H1 (cell line): ENCODE data around the gene STAC2. TPM values are rescaled to one million over a fixed set of nuclear protein-coding genes. Genes with fewer than 3 reads are reported as not detected.

Experiments used
- CTCF ChIA-PET: fragments of 300-600 bp; sonication (Branson Sonifier 250); formaldehyde crosslinking; loops from one replicate; lab custom pipeline; 2021; ENCODE audit not compliant: partially characterized antibody; lab: Charles Lee
- POLR2A ChIA-PET: fragments of 300-600 bp; sonication (Branson Sonifier 250); formaldehyde crosslinking; loops from one replicate; lab custom pipeline; 2021; ENCODE audit warnings: inconsistent platforms; ENCODE audit not compliant: partially characterized antibody; lab: Charles Lee
- DNase-seq, 2 experiments: peaks; one replicate each; pipeline versions ENCODE4 v3.0.0 to v3.0.0-alpha.2; 2010 to 2022; ENCODE audit warnings: low spot score in 2 of 2, low read depth in 1 of 2, mixed read lengths in 1 of 2
- FAIRE-seq: peaks from 2 replicates; lab custom pipeline; 2011; peaks lifted over from hg19 to GRCh38; lab: Jason Lieb, UNC
- H2AFZ ChIP-seq: 2 replicates; pipeline ENCODE4 v1.8.1; 2012; ENCODE audit warnings: low read length, inconsistent platforms
- H2AK5ac ChIP-seq: 2 replicates; pipeline ENCODE4 v1.6.1; 2013; ENCODE audit warnings: low read depth, low read length
- H2BK120ac ChIP-seq: replicated peaks from 2 replicates; pipeline ENCODE3; 2013; ENCODE audit warnings: low read depth, low read length, inconsistent platforms
- H2BK12ac ChIP-seq: 2 replicates; pipeline ENCODE4 v1.6.1; 2013; ENCODE audit warnings: low read depth, low read length
- H2BK15ac ChIP-seq: 2 replicates; pipeline ENCODE4 v1.6.1; 2013; ENCODE audit warnings: low read length
- H2BK20ac ChIP-seq: 2 replicates; pipeline ENCODE4 v1.6.1; 2013; ENCODE audit warnings: low read length
- H2BK5ac ChIP-seq: 2 replicates; pipeline ENCODE4 v1.6.1; 2013; ENCODE audit warnings: low read depth, low read length
- H3K14ac ChIP-seq: 2 replicates; pipeline ENCODE4 v1.6.1; 2013; ENCODE audit warnings: inconsistent platforms; ENCODE audit not compliant: insufficient read length
- H3K18ac ChIP-seq: 2 replicates; pipeline ENCODE4 v1.6.1; 2013; ENCODE audit warnings: low read length; ENCODE audit errors: extremely low read depth
- H3K23ac ChIP-seq: 2 replicates; pipeline ENCODE4 v1.6.1; 2013; ENCODE audit warnings: inconsistent platforms; ENCODE audit not compliant: insufficient read length
- H3K23me2 ChIP-seq: 2 replicates; pipeline ENCODE4 v1.6.1; 2013; ENCODE audit warnings: low read depth, low read length
- H3K27ac ChIP-seq: 2 replicates; pipeline ENCODE4 v1.6.1; 2011; ENCODE audit warnings: low read depth, low read length, inconsistent platforms
- H3K27me3 ChIP-seq, 4 experiments: replicated peaks in 1 of 4; 1 replicate in 1 of 4; 2 replicates in 3 of 4; pipeline versions ENCODE4 v1.6.1 to v1.8.1; 2011 to 2013; ENCODE audit warnings: low read length in 3 of 4, mild to moderate bottlenecking in 3 of 4, inconsistent platforms in 2 of 4, mixed read lengths in 2 of 4, moderate library complexity in 1 of 4; ENCODE audit not compliant: control insufficient read depth in 3 of 4, insufficient read depth in 3 of 4; ENCODE audit errors: extremely low read depth in 1 of 4
- H3K36me3 ChIP-seq, 4 experiments: 2 replicates each; pipeline versions ENCODE4 v1.6.1 to v1.8.1; 2011 to 2013; ENCODE audit warnings: mild to moderate bottlenecking in 4 of 4, low read length in 3 of 4, moderate library complexity in 2 of 4, control low read depth in 1 of 4, inconsistent platforms in 1 of 4; ENCODE audit not compliant: insufficient read depth in 4 of 4, control insufficient read depth in 2 of 4
- H3K4ac ChIP-seq: replicated peaks from 2 replicates; pipeline ENCODE3; 2013; ENCODE audit warnings: low read length, low read depth, mixed read lengths, inconsistent platforms; ENCODE audit not compliant: insufficient read length
- H3K4me1 ChIP-seq, 4 experiments: replicated peaks in 1 of 4; 1 replicate in 1 of 4; 2 replicates in 3 of 4; pipeline versions ENCODE4 v1.6.1 to v1.8.1; 2011 to 2013; ENCODE audit warnings: low read length in 3 of 4, inconsistent platforms in 2 of 4, mixed read lengths in 1 of 4; ENCODE audit not compliant: insufficient read depth in 4 of 4, control insufficient read depth in 3 of 4
- H3K4me2 ChIP-seq, 2 experiments: 2 replicates each; pipeline versions ENCODE4 v1.6.1 to v1.8.1; 2011 to 2013; ENCODE audit warnings: low read depth in 2 of 2, low read length in 2 of 2, control low read depth in 1 of 2, inconsistent platforms in 1 of 2, mild to moderate bottlenecking in 1 of 2; ENCODE audit not compliant: insufficient read depth in 1 of 2
- H3K4me3 ChIP-seq, 4 experiments: fragments of 200-600, 300-600 bp in 1 of 4; sonication (generic), shearing (Covaris generic), sonication (Bioruptor Twin) in 1 of 4; 2 replicates each; pipeline versions ENCODE4 v1.5.1 to v1.8.1; 2011 to 2016; ENCODE audit warnings: low read length in 4 of 4, low read depth in 3 of 4, control low read depth in 2 of 4, inconsistent platforms in 2 of 4, mild to moderate bottlenecking in 2 of 4, mixed read lengths in 1 of 4, moderate library complexity in 1 of 4; ENCODE audit not compliant: insufficient read depth in 2 of 4; ENCODE audit errors: extremely low read depth in 1 of 4
- H3K56ac ChIP-seq: replicated peaks from 2 replicates; pipeline ENCODE3; 2013; ENCODE audit warnings: low read depth, mild to moderate bottlenecking, mixed read lengths, low read length, inconsistent platforms; ENCODE audit not compliant: insufficient read length
- H3K79me1 ChIP-seq: 2 replicates; pipeline ENCODE4 v1.6.1; 2013; ENCODE audit warnings: low read depth, low read length, control low read depth
- H3K79me2 ChIP-seq, 2 experiments: 2 replicates each; pipeline versions ENCODE4 v1.6.1 to v1.8.1; 2012 to 2013; ENCODE audit warnings: low read length in 2 of 2, mild to moderate bottlenecking in 2 of 2, inconsistent platforms in 1 of 2; ENCODE audit not compliant: insufficient read depth in 2 of 2, control insufficient read depth in 1 of 2
- H3K9ac ChIP-seq, 4 experiments: replicated peaks in 1 of 4; 1 replicate in 1 of 4; 2 replicates in 3 of 4; pipeline versions ENCODE4 v1.6.1 to v1.8.1; 2011 to 2013; ENCODE audit warnings: low read depth in 3 of 4, low read length in 3 of 4, control low read depth in 2 of 4, mild to moderate bottlenecking in 2 of 4, moderate library complexity in 2 of 4, inconsistent platforms in 1 of 4; ENCODE audit errors: extremely low read depth in 1 of 4
- H3K9me3 ChIP-seq, 2 experiments: 2 replicates each; pipeline versions ENCODE4 v1.6.1 to v1.8.1; 2012 to 2013; ENCODE audit warnings: mild to moderate bottlenecking in 2 of 2, moderate library complexity in 2 of 2, control low read depth in 1 of 2, inconsistent platforms in 1 of 2, low read depth in 1 of 2, low read length in 1 of 2, mixed read lengths in 1 of 2; ENCODE audit not compliant: insufficient read depth in 2 of 2
- H4K20me1 ChIP-seq, 2 experiments: replicated peaks in 1 of 2; 2 replicates each; pipeline versions ENCODE3 to v1.8.1; 2011 to 2013; ENCODE audit warnings: inconsistent platforms in 2 of 2, low read length in 2 of 2, mild to moderate bottlenecking in 1 of 2; ENCODE audit not compliant: insufficient read depth in 2 of 2, control insufficient read depth in 1 of 2
- H4K5ac ChIP-seq: 2 replicates; pipeline ENCODE4 v1.6.1; 2013; ENCODE audit warnings: low read length, low read depth, mixed read lengths, inconsistent platforms; ENCODE audit not compliant: insufficient read length
- H4K8ac ChIP-seq: 2 replicates; pipeline ENCODE4 v1.8.0; 2013; ENCODE audit warnings: mild to moderate bottlenecking, moderate library complexity, low read length, inconsistent platforms; ENCODE audit not compliant: insufficient read depth; ENCODE audit errors: extremely low read depth
- H4K91ac ChIP-seq: replicated peaks from 2 replicates; pipeline ENCODE3; 2013; ENCODE audit warnings: low read length, mixed read lengths, inconsistent platforms; ENCODE audit not compliant: insufficient read length
- EZH2 ChIP-seq: fragments of 200-600 bp; sonication (generic); IDR thresholded peaks from 2 replicates; pipeline ENCODE4 v1.7.1; 2012; ENCODE audit warnings: low read depth, mild to moderate bottlenecking, moderate library complexity, low read length, inconsistent platforms; ENCODE audit not compliant: severe bottlenecking
- GTF2F1 ChIP-seq: IDR thresholded peaks from 2 replicates; pipeline ENCODE4 v1.6.1; 2012; ENCODE audit warnings: low read depth, low read length, improper control_type of control experiment, borderline replicate concordance
- KDM5A ChIP-seq: fragments of 200-600 bp; IDR thresholded peaks from 2 replicates; pipeline ENCODE4 v1.7.1; 2012; ENCODE audit warnings: mild to moderate bottlenecking, low read length, inconsistent platforms, mixed read lengths
- POLR2A ChIP-seq, 2 experiments: IDR thresholded peaks; 1 replicate in 1 of 2; 2 replicates in 1 of 2; pipeline ENCODE4 v1.6.1; 2011; ENCODE audit warnings: low read depth in 2 of 2, low read length in 2 of 2, mild to moderate bottlenecking in 2 of 2; ENCODE audit errors: control extremely low read depth in 1 of 2
- POU5F1 ChIP-seq: IDR thresholded peaks from 2 replicates; pipeline ENCODE4 v1.6.1; 2011; ENCODE audit warnings: low read depth, mild to moderate bottlenecking, low read length, moderate library complexity
- RBBP5 ChIP-seq: IDR thresholded peaks from 2 replicates; pipeline ENCODE4 v1.7.1; 2012; ENCODE audit warnings: low read depth, mild to moderate bottlenecking, inconsistent platforms, low read length, moderate library complexity, borderline replicate concordance
- RFX5 ChIP-seq: IDR thresholded peaks from 2 replicates; pipeline ENCODE4 v1.6.1; 2011; ENCODE audit warnings: low read depth, low read length, improper control_type of control experiment, borderline replicate concordance
- RNF2 ChIP-seq: fragments of 200-900, 300-1000 bp; sonication (generic); IDR thresholded peaks from 2 replicates; pipeline ENCODE4 v1.7.1; 2016; ENCODE audit warnings: borderline replicate concordance, low read depth, mild to moderate bottlenecking, antibody characterized with exemption, low read length; ENCODE audit not compliant: poor library complexity, severe bottlenecking; ENCODE audit errors: missing control alignments
- SP1 ChIP-seq: IDR thresholded peaks from 2 replicates; pipeline ENCODE4 v1.6.1; 2011; ENCODE audit warnings: low read depth, low read length
- SP4 ChIP-seq: IDR thresholded peaks from 2 replicates; pipeline ENCODE4 v1.6.1; 2012; ENCODE audit warnings: low read length, inconsistent platforms
- SUZ12 ChIP-seq: fragments of 200-600 bp; sonication (generic); IDR thresholded peaks from 2 replicates; pipeline ENCODE4 v1.6.1; 2012; ENCODE audit warnings: mild to moderate bottlenecking, inconsistent platforms, low read length, moderate library complexity, mixed read lengths
- ZNF274 ChIP-seq: IDR thresholded peaks from 2 replicates; pipeline ENCODE4 v1.7.0; 2012; ENCODE audit warnings: low read length, borderline replicate concordance; ENCODE audit errors: extremely low read depth
- WGBS, 2 experiments: shearing (Covaris generic) in 1 of 2; methylation state at CpG; one replicate each; pipeline versions ENCODE4 v1.1.6 to v1.1.7; 2013 to 2015; ENCODE audit warnings: low lambda C conversion rate in 2 of 2, mixed read lengths in 2 of 2, inconsistent platforms in 1 of 2, low coverage in 1 of 2, missing lambda C conversion rate in 1 of 2; ENCODE audit not compliant: insufficient replicate concordance in 2 of 2, insufficient coverage in 1 of 2, insufficient read length in 1 of 2; ENCODE audit errors: extremely low coverage in 1 of 2, missing lambda C conversion rate in 1 of 2; 5-methylcytosine and 5-hydroxymethylcytosine counted together
- polyA plus RNA-seq, 7 experiments: library from polyadenylated mRNA; depleted of rRNA in 3 of 7; stranded (reverse) in 5 of 7; unstranded in 2 of 7; fragments of >200 nt in 5 of 7; fragments of 200-250 nt in 2 of 7; gene quantifications; 1 replicate in 5 of 7; 2 replicates in 1 of 7; 4 replicates in 1 of 7; pipeline versions ENCODE4 v1.2.1 to v1.2.3, GENCODE V29; 2011 to 2013; ENCODE audit warnings: missing spikeins in 2 of 7, mixed read lengths in 2 of 7
- total RNA-seq: library from RNA; stranded (reverse); fragmentation: NEBNext Ultra II Directional; extraction: Animal tissue kit (Norgen Biotek cat#: 25700); gene quantifications from 2 replicates; pipeline ENCODE4 v1.2.1, GENCODE V29; 2021
- TF ChIP-seq, protein P1 (sequence below): IDR thresholded peaks from 2 replicates; pipeline ENCODE4 v1.6.1; 2011; ENCODE audit warnings: low read length, improper control_type of control experiment

Gene STAC2
- total and polyA plus RNA-seq, 2 of the 8 experiments (the other 6 are each of a cell fraction or from before 2014, with no cell fraction given), result 1.5 to 6.0 TPM

DNA sequence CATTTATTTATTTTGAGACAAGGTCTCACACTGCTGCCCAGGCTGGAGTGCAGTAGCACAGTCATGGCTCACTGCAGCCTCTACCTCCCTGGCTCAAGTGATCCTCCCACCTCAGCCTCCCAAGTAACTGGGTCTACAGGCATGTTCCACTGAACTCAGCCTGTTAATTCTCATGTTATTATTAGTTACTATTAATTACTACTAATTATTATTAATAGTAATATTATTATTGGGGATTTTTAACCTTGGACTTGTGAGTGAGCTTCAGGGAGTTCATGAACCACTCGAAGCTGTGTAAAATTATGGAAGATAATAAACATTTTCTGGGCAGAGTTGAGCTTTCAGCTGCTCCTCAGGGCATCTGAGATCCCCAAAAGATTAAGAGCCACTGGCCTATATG lies 4.6 kb upstream of the STAC2 start:
- Histone ChIP-seq H3K4me1 (peaks cover 0 to 18% (median 7%) of the 10 kb centered on the region in 4 experiments; a peak in 5 of 7 replicates), H3K4ac (no peak overlapping the region), H2AFZ (no peak overlapping the region), H2AK5ac (no peak overlapping the region), H3K4me2 (no peak overlapping the region), H3K36me3 (no peaks in the 10 kb centered on the region), H3K27ac (no peak overlapping the region), H3K18ac (no peak overlapping the region), H2BK5ac (no peak overlapping the region), H4K5ac (no peak overlapping the region), H3K14ac (no peak overlapping the region), H3K23ac (no peak overlapping the region), H2BK12ac (no peak overlapping the region), H4K20me1 (no peaks in the 10 kb centered on the region), H3K56ac (no peak overlapping the region), H3K27me3 (peaks cover under 1 to 4% (median 2%) of the 10 kb centered on the region in 4 experiments; a peak in 6 of 7 replicates), H4K91ac (no peak overlapping the region), H4K8ac (no peak overlapping the region), H3K4me3 (no peak overlapping the region), H3K79me1 (no peaks in the 10 kb centered on the region), H3K9me3 (no peaks in the 10 kb centered on the region), H3K9ac (no peak overlapping the region), H2BK120ac (no peak overlapping the region), H3K23me2 (peaks cover 3% of the 10 kb centered on the region; the same call in 1 of the 2 replicates), H3K79me2 (no peaks in the 10 kb centered on the region), H2BK15ac (no peak overlapping the region), H2BK20ac (no peak overlapping the region)
- POLR2A ChIA-PET, result interaction anchor here (1.5 to 4.2 kb wide), 4 partner anchors 22 to 30 kb away, joined by 3 to 29 read pairs (median 20); partner anchors contain the start of gene RPL19
- CTCF ChIA-PET, result interaction anchor here (0.7 to 21.2 kb wide), 7 partner anchors 18 to 322 kb away, joined by 3 to 982 read pairs (median 5); no protein-coding TSS in a partner anchor
- DNase-seq (no peak), FAIRE-seq (no peak)
- WGBS, 2 experiments, result 100% methylated on average over 1 of the region's 1 CpG; no CpG with 5 or more reads in 1 of the 2 experiments
- TF ChIP-seq SUZ12 (no peak), SP4 (no peak), RBBP5 (no peak), GTF2F1 (no peak), POU5F1 (no peak), EZH2 (no peak), RNF2 (no peak), POLR2A (IDR thresholded peaks at IDR 0.05; ENCODE audit: control extremely low read depth in 1 of 2, low read depth in 2 of 2, low read length in 2 of 2) (no peak), ZNF274 (no peak), RFX5 (no peak), SP1 (no peak), KDM5A (no peak)
- TF ChIP-seq, protein P1, sequence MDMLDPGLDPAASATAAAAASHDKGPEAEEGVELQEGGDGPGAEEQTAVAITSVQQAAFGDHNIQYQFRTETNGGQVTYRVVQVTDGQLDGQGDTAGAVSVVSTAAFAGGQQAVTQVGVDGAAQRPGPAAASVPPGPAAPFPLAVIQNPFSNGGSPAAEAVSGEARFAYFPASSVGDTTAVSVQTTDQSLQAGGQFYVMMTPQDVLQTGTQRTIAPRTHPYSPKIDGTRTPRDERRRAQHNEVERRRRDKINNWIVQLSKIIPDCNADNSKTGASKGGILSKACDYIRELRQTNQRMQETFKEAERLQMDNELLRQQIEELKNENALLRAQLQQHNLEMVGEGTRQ, result no peak
